Measurements from ENCODE around the gene SYNJ1.

The SYNJ1 gene

GRCh38 chr21:32710987-32711386, 16.8 kb downstream of the SYNJ1 start:
- TF ChIP-seq, protein P1, sequence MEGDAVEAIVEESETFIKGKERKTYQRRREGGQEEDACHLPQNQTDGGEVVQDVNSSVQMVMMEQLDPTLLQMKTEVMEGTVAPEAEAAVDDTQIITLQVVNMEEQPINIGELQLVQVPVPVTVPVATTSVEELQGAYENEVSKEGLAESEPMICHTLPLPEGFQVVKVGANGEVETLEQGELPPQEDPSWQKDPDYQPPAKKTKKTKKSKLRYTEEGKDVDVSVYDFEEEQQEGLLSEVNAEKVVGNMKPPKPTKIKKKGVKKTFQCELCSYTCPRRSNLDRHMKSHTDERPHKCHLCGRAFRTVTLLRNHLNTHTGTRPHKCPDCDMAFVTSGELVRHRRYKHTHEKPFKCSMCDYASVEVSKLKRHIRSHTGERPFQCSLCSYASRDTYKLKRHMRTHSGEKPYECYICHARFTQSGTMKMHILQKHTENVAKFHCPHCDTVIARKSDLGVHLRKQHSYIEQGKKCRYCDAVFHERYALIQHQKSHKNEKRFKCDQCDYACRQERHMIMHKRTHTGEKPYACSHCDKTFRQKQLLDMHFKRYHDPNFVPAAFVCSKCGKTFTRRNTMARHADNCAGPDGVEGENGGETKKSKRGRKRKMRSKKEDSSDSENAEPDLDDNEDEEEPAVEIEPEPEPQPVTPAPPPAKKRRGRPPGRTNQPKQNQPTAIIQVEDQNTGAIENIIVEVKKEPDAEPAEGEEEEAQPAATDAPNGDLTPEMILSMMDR (IDR thresholded peaks at IDR 0.05; ENCODE audit: poor library complexity, severe bottlenecking): no peak
- Histone ChIP-seq H3K9me3 (ENCODE audit: severe bottlenecking) (no peaks in the 10 kb centered on the region), H3K4me3 (ENCODE audit: severe bottlenecking) (no peak overlapping the region), H3K27me3 (ENCODE audit: insufficient read depth, poor library complexity, severe bottlenecking) (no peaks in the 10 kb centered on the region), H3K4me1 (ENCODE audit: insufficient read depth, poor library complexity, severe bottlenecking) (no peaks in the 10 kb centered on the region), H3K36me3 (ENCODE audit: low read depth) (no peaks in the 10 kb centered on the region), H3K27ac (ENCODE audit: poor library complexity, severe bottlenecking) (no peak overlapping the region)
- DNase-seq (ENCODE audit: low spot score): no peak
- ATAC-seq (ENCODE audit: low read depth): no peak

- H3K4me3 ChIP-seq (ENCODE audit: severe bottlenecking): no peak overlapping the region
- no peak overlapping the region for H3K27ac ChIP-seq (ENCODE audit: poor library complexity, severe bottlenecking)
- H3K9me3 ChIP-seq (ENCODE audit: severe bottlenecking): no peaks in the 10 kb centered on the region
- DNase-seq (ENCODE audit: low spot score) (no peak), ATAC-seq (ENCODE audit: low read depth) (no peak)
- no peaks in the 10 kb centered on the region for H3K27me3 ChIP-seq (ENCODE audit: insufficient read depth, poor library complexity, severe bottlenecking)
- no peaks in the 10 kb centered on the region for H3K4me1 ChIP-seq (ENCODE audit: insufficient read depth, poor library complexity, severe bottlenecking)
- TF ChIP-seq, protein P1 (IDR thresholded peaks at IDR 0.05; ENCODE audit: poor library complexity, severe bottlenecking): no peak
- no peaks in the 10 kb centered on the region for H3K36me3 ChIP-seq (ENCODE audit: low read depth)
These were observed 17.6 kb downstream of the SYNJ1 start for GRCh38 chr21:32710069-32710784.

DNA sequence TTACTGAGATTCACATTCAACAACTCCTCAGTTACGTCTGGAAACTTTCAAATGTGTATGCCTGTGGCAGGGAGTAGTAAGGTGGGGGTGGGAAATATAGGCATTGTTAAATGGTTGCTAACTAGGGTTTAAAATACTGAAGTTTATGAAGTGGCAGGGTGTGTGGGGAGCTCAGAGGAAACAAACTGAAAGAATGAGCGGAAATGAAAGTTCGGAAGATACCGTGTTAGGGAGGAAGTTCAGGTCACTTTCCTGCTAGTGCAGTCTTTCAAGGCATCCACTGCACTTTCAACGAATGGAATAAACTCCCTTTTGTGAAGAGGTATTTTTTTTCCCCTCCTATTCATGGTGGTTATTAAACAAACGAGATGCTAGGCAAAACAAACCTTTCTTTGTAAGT, 19.7 kb downstream of the SYNJ1 start:
- H3K27ac ChIP-seq (ENCODE audit: poor library complexity, severe bottlenecking): no peak overlapping the region
- TF ChIP-seq, protein P1 (IDR thresholded peaks at IDR 0.05; ENCODE audit: poor library complexity, severe bottlenecking): no peak
- H3K4me1 ChIP-seq (ENCODE audit: insufficient read depth, poor library complexity, severe bottlenecking): no peaks in the 10 kb centered on the region
- no peak overlapping the region for H3K4me3 ChIP-seq (ENCODE audit: severe bottlenecking)
- H3K36me3 ChIP-seq (ENCODE audit: low read depth): no peaks in the 10 kb centered on the region
- H3K27me3 ChIP-seq (ENCODE audit: insufficient read depth, poor library complexity, severe bottlenecking): no peaks in the 10 kb centered on the region
- no peaks in the 10 kb centered on the region for H3K9me3 ChIP-seq (ENCODE audit: severe bottlenecking)
- DNase-seq (ENCODE audit: low spot score) (no peak), ATAC-seq (ENCODE audit: low read depth) (no peak)

DNA sequence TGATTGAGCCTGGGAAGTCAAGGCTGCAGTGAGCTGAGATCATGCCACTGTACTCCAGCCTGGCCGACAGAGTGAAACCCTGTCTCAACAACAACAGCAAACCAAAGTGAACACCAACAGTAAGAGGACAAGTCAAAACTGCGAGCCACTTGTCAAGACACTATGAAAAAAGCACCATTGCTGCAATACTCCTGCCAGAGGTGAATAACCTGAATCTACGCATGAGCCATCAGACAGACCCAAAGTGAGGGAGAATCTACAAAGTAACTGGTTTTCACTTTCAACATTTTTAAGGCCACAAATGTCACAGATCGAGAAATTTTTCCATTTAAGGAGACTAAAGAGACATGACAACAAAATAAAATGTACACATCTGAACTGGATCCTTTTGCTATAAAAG, 21.9 kb downstream of the SYNJ1 start:
- Histone ChIP-seq H3K27ac (ENCODE audit: poor library complexity, severe bottlenecking) (no peak overlapping the region), H3K4me3 (ENCODE audit: severe bottlenecking) (no peak overlapping the region), H3K4me1 (ENCODE audit: insufficient read depth, poor library complexity, severe bottlenecking) (no peaks in the 10 kb centered on the region), H3K9me3 (ENCODE audit: severe bottlenecking) (no peaks in the 10 kb centered on the region), H3K27me3 (ENCODE audit: insufficient read depth, poor library complexity, severe bottlenecking) (no peaks in the 10 kb centered on the region), H3K36me3 (ENCODE audit: low read depth) (no peaks in the 10 kb centered on the region)
- DNase-seq (ENCODE audit: low spot score) (no peak), ATAC-seq (ENCODE audit: low read depth) (no peak)
- TF ChIP-seq, protein P1 (IDR thresholded peaks at IDR 0.05; ENCODE audit: poor library complexity, severe bottlenecking): no peak

- TF ChIP-seq, protein P1 (IDR thresholded peaks at IDR 0.05; ENCODE audit: poor library complexity, severe bottlenecking): no peak
- H3K4me3 ChIP-seq (ENCODE audit: severe bottlenecking): no peak overlapping the region
- H3K36me3 ChIP-seq (ENCODE audit: low read depth): no peaks in the 10 kb centered on the region
- ATAC-seq (ENCODE audit: low read depth) (no peak), DNase-seq (ENCODE audit: low spot score) (no peak)
- no peaks in the 10 kb centered on the region for H3K4me1 ChIP-seq (ENCODE audit: insufficient read depth, poor library complexity, severe bottlenecking)
- no peak overlapping the region for H3K27ac ChIP-seq (ENCODE audit: poor library complexity, severe bottlenecking)
- H3K27me3 ChIP-seq (ENCODE audit: insufficient read depth, poor library complexity, severe bottlenecking): no peaks in the 10 kb centered on the region
- H3K9me3 ChIP-seq (ENCODE audit: severe bottlenecking): no peaks in the 10 kb centered on the region
These were observed 22.7 kb downstream of the SYNJ1 start for GRCh38 chr21:32705139-32705538.

All from RWPE2 (cell line).